Cerebellar nuclear complex (tissue), 1 donor: ENCODE data around the gene LTBP1.
"Not testable (repeated sequence)": the region's sequence is repeated elsewhere in the genome, so short reads cannot be mapped to it uniquely, and the experiment has no call there.

Experiments used
- DNase-seq, 2 experiments: peaks; one replicate each; lab custom pipeline; 2025; lab: John Stamatoyannopoulos, UW

LTBP1 gene

DNA sequence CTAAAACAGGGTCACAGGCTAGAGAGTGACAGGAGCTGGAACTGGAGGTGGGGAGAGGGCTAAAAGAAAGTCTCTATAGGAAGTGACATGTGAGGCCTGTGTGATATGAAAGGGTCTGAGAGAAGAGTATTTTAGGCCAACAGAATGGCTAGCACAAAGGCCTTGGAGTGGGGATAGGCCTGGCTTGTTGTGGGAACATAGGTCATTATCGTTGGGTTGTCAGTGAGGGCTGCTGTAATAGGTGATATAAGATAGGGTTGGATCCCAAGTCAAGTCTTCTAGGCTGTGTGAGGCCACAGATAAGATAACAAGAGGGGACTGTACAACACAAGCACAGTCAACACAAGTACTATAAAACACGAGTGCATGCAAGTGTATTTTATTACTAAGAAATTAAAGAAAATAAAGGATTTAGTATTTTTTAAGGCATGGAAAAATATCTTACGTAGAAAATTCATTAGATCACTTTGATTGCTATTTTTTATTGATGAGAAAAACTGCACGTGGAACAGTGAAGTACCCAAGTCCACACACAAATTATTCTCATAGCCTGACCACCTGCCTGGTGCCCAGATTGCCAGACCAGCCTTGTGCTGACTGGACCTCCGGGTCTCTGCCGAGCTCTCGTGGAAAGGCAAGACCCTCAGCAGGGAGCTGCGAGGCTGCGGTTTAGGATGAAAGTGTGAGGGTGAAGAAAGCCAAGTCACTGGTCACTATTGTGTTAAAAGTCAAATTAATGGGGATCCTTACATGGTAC lies 14.1 kb downstream of the LTBP1 start:
- DNase-seq, result no peak

GRCh38 chr2:32962690-32963089 lies 15.9 kb downstream of the LTBP1 start:
- no peak for DNase-seq

DNA sequence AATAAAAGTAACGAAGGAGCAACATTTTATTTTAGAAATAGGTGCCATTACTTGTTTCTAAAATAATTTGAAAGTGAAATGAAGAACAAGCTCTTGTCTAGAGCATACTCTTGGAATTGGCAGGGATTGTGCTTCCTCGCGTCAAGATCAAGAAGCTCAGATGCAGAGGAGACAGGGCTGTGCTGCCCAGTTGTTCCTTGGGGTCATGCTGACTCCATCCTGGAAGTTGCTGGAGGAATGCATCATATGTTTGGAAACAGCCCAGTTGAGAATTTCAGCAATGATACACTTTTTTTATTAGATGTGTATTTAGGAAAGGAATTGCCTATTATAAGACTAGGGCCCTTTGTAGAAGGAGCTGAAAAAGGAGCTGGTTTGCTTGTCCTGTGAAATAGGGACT lies 17.2 kb downstream of the LTBP1 start:
- no peak for DNase-seq

GRCh38 chr2:32965523-32966171 lies 18.9 kb downstream of the LTBP1 start:
- no peak for DNase-seq

DNA sequence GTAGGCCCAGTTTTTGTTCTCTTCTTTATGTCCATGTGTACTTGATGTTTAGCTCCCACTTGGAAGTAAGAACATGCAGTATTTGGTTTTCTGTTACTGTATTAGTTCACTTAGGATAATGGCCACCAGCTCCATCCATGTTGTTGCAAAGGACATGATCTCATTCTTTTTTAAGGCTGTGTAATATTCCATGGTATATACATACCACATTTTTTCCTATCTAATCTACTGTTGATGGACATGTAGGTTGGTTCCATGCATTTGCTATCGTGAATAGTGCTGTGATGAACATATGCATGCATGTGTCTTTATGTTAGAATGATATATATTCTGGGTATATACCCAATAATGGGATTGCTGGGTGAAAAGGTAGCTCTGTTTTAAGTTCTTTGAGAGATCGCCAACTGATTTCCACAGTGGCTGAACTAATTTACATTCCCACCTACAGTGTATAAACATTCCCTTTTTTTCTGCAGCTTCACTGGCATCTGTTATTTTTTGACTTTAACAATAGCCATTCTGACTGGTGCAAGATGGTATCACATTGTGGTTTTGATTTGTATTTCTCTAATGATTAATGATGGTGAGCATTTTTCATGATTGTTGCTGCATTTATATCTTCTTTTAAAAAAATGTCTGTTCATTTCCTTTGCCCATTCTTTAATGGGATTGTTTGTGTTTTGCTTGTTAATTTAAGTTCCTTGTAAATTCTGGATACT lies 22.9 kb downstream of the LTBP1 start:
- no peak for DNase-seq

- DNase-seq, result not testable (repeated sequence)
Observed at GRCh38 chr2:32973772-32974171, 27.0 kb downstream of the LTBP1 start.

GRCh38 chr2:32976409-32977063 lies 29.8 kb downstream of the LTBP1 start:
- no peak for DNase-seq

DNA sequence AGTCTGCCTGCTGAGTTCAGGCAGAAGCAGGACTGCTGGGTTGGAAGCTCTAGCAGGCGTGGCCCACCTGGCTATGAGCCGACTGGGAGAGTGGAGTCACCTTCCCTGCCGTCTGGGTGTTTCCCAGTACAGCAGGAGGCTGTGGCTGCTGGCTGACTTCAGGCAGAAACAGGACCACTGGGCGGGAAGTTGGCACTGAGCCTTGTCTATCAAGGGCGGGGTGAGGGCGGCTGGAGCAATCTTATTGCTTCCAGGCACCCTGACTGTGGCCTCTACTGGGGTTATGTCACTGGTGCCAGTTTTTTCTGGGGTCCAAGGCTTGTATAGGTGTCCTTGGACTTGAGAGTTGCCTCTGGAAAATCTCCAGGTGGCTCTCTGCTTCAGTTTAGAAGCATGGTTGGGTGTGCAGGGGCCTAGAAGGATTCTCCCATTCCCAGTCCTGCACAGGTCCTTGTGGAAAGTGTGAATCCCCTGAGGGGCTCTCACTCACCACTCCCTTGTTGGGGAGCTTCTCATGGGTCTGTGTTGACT lies 30.5 kb downstream of the LTBP1 start:
- no peak for DNase-seq

DNA sequence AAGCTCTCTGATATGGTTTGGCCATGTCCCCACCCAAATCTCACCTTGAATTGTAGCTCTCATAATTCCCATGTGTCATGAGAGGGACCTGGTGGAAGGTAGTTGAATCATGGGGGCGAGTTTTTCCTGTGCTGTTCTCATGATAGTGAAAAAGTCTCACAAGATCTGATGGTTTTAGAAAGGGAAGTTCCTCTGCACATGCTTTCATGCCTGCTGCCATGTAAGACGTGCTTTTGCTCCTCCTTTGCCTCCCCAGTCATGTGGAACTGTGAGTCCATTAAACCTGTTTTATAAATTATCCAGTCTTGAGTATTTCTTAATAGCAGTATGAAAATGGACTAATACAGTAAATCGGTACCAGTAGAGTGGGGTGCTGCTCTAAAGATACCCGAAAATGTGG lies 34.9 kb downstream of the LTBP1 start:
- no peak for DNase-seq

GRCh38 chr2:32983193-32983924 lies 36.6 kb downstream of the LTBP1 start:
- not testable (repeated sequence) for DNase-seq

DNA sequence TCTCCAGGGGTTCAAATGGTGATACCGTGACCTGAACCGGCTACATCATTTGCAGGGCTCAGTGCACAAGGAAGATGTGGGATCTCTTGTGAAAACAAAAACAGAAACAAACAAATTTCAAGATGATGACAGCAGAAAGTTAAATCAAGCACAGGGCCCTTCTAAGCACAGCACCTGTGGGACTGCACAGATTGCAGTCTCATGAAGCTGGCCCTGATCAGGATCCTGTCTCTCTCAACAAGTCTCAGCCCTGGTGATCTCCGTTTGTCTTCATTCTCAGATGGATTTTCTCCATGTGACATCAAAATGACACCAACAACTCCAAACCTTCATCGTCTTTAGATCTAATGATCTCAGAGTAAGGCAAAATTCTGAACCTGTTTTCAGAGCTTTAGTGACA lies 39.7 kb downstream of the LTBP1 start:
- DNase-seq, result no peak

- DNase-seq, result no peak
Observed at GRCh38 chr2:32988525-32988924, 41.8 kb downstream of the LTBP1 start.

- DNase-seq, result no peak
Observed at GRCh38 chr2:32990556-32990955, 43.8 kb downstream of the LTBP1 start.

DNA sequence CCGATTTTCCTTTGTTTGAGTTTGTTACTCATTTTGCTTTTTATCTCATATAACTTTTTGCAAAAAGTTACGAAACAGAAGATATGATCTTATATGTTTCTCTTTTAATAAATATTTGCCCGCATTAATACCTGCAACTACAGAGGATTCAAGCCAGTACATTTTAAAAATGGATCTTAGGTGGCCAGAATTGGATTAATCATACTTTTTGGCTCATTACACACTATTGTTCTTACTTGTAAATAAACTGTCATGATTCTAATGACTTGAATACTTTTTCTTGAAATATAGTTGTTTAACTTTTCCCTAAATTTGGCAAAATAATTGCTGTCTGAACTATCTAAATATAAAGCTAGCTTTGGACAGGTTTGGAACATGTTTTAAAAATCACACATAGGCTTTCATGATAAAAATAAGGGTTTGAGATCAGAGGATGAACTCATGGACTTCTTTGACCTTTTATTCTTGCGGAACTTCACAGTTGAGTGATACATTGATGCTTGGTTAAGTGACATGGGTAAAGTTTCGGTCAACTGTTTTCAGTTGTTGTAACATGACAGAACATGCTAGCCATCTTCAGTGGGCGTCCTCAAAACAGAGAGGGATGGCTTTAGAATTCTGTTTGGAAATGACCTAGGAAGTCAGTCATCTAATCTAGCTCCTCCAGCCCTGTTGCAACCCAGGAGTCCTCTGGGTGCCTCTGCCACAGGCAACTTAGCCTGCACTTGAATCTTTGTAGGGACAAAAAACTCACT lies 44.5 kb downstream of the LTBP1 start:
- no peak for DNase-seq

GRCh38 chr2:32993005-32993539 lies 46.3 kb downstream of the LTBP1 start:
- DNase-seq, result no peak

- DNase-seq, result no peak
Observed at GRCh38 chr2:32997705-32998104, 51.0 kb downstream of the LTBP1 start.

GRCh38 chr2:33000986-33001385 lies 54.2 kb downstream of the LTBP1 start:
- DNase-seq, result no peak

- no peak for DNase-seq
Observed at GRCh38 chr2:33001823-33002222, 55.1 kb downstream of the LTBP1 start.

GRCh38 chr2:33002863-33003262 lies 56.1 kb downstream of the LTBP1 start:
- DNase-seq, result no peak

DNA sequence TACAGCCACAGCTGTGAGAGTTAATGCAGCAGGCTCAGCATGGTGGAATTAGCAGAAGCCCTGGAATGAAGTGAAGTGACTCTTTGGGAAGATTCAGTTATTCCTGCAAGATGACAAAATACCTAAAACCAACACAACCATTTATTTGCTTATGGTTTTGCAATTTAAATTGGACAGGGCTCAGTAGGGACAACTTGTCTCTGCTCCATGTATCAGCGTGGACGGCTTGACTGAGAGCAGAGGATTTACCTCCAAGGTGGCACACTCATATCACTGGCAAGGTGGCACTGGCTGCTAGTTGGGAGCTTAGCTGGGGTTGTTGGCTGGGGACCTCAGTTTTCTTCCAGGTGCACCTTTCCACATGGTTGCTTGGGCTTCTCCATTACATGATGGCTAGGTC lies 58.3 kb downstream of the LTBP1 start:
- DNase-seq, result no peak

DNA sequence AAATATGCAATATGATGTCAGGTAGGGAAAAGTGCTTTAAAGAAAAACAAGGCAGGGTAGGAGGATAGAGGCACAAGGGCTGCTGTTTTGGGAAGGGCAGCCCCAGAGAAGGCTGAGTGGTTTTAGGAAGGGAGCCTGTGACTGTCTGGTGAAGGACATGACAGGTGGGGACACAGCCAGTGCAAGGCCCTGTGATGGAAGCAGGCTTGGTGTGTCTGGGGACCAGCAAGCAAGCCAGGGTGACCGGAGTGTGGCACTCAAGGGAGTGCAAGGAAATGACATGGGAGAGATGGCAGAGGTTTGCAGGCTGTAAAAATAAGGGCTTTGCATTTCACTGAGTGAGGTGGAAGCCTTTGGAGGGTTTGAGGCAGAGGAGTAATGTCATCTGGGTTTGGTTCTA lies 62.0 kb downstream of the LTBP1 start:
- DNase-seq, result no peak
